Endothelial cell of umbilical vein (primary cell): ENCODE data around the gene KCTD1. TPM values are rescaled to one million over a fixed set of nuclear protein-coding genes. Genes with fewer than 3 reads are reported as not detected.

ENCODE experiments used
- BruUV-seq: library from RNA; stranded (reverse); fragments of 400-500 nt; replicated peaks from 2 replicates; lab custom pipeline; 2021; lab: Mats Ljungman, UMichigan
- CTCF ChIA-PET: fragments of 300-600, 350-600 bp; sonication (Branson Sonifier 250); formaldehyde crosslinking; loops from one replicate; lab custom pipeline; 2021; ENCODE audit warnings: antibody characterized with exemption, inconsistent platforms; lab: Charles Lee
- POLR2A ChIA-PET: fragments of 300-600, 350-600 bp; sonication (Branson Sonifier 250); formaldehyde crosslinking; loops from one replicate; lab custom pipeline; 2021; ENCODE audit warnings: antibody characterized with exemption, inconsistent platforms; lab: Charles Lee
- DNase-seq: peaks from one replicate; pipeline ENCODE4 v3.0.0-alpha.2; 2011; ENCODE audit warnings: low read depth, low spot score
- FAIRE-seq: peaks from 2 replicates; lab custom pipeline; 2011; peaks lifted over from hg19 to GRCh38; lab: Jason Lieb, UNC
- H2AFZ ChIP-seq: 2 replicates; pipeline ENCODE4 v1.6.0; 2012; ENCODE audit warnings: low read depth, low read length, control low read depth, inconsistent platforms
- H3K27ac ChIP-seq: 2 replicates; pipeline ENCODE4 v1.5.1; 2011; ENCODE audit warnings: low read depth, mild to moderate bottlenecking, control low read depth, low read length, moderate library complexity; ENCODE audit not compliant: insufficient read depth
- H3K27me3 ChIP-seq, 2 experiments: 2 replicates each; pipeline versions ENCODE4 v1.6.0 to v1.6.1; 2011; ENCODE audit warnings: low read length in 2 of 2, mixed read lengths in 1 of 2; ENCODE audit not compliant: control insufficient read depth in 2 of 2, insufficient read depth in 2 of 2
- H3K36me3 ChIP-seq, 2 experiments: 2 replicates in 1 of 2; 3 replicates in 1 of 2; pipeline ENCODE4 v1.5.1; 2011; ENCODE audit warnings: low read length in 2 of 2, mild to moderate bottlenecking in 1 of 2, moderate library complexity in 1 of 2; ENCODE audit not compliant: control insufficient read depth in 2 of 2, insufficient read depth in 2 of 2; ENCODE audit errors: extremely low read depth in 1 of 2
- H3K4me1 ChIP-seq: 3 replicates; pipeline ENCODE4 v1.5.1; 2011; ENCODE audit warnings: mild to moderate bottlenecking, low read length; ENCODE audit not compliant: control insufficient read depth, insufficient read depth; ENCODE audit errors: extremely low read depth
- H3K4me2 ChIP-seq: 2 replicates; pipeline ENCODE4 v1.6.1; 2011; ENCODE audit warnings: low read length, control low read depth, mixed read lengths; ENCODE audit not compliant: insufficient read depth
- H3K4me3 ChIP-seq, 3 experiments: fragments of 200-600 bp in 1 of 3; sonication (generic), shearing (Covaris generic) in 1 of 3; replicated peaks in 1 of 3; 2 replicates each; pipeline ENCODE4 v1.5.1; 2011 to 2016; ENCODE audit warnings: control low read depth in 3 of 3, low read length in 3 of 3, mild to moderate bottlenecking in 2 of 3, inconsistent platforms in 1 of 3, low read depth in 1 of 3, moderate library complexity in 1 of 3; ENCODE audit not compliant: insufficient read depth in 1 of 3
- H3K79me2 ChIP-seq: 2 replicates; pipeline ENCODE4 v1.6.0; 2012; ENCODE audit warnings: low read length, inconsistent platforms; ENCODE audit not compliant: control insufficient read depth, insufficient read depth
- H3K9ac ChIP-seq: replicated peaks from 2 replicates; pipeline ENCODE3; 2011; ENCODE audit warnings: low read length, control low read depth; ENCODE audit not compliant: insufficient read depth; ENCODE audit errors: extremely low read depth
- H3K9me1 ChIP-seq: replicated peaks from 3 replicates; pipeline ENCODE4 v1.6.0; 2011; ENCODE audit warnings: mild to moderate bottlenecking, low read length; ENCODE audit not compliant: control insufficient read depth, insufficient read depth; ENCODE audit errors: extremely low read depth
- H3K9me3 ChIP-seq: replicated peaks from 2 replicates; pipeline ENCODE4 v1.5.1; 2012; ENCODE audit warnings: low read length, inconsistent platforms; ENCODE audit not compliant: control insufficient read depth, insufficient read depth
- H4K20me1 ChIP-seq: replicated peaks from 2 replicates; pipeline ENCODE3; 2011; ENCODE audit warnings: mild to moderate bottlenecking, low read length; ENCODE audit not compliant: control insufficient read depth, insufficient read depth; ENCODE audit errors: extremely low read depth
- CTCF ChIP-seq, 2 donors: IDR thresholded peaks; 1 replicate in 1 of 2; 2 replicates in 1 of 2; pipeline ENCODE4 v1.5.1; 2011; ENCODE audit warnings: low read length in 2 of 2, mild to moderate bottlenecking in 2 of 2, moderate library complexity in 2 of 2, control low read depth in 1 of 2, inconsistent platforms in 1 of 2, low read depth in 1 of 2; ENCODE audit not compliant: insufficient read depth in 1 of 2; ENCODE audit errors: extremely low read depth in 1 of 2
- EZH2 ChIP-seq: IDR thresholded peaks from 2 replicates; pipeline ENCODE4 v1.6.1; 2012; ENCODE audit warnings: borderline replicate concordance, low read depth, mild to moderate bottlenecking, moderate library complexity, low read length, inconsistent platforms; ENCODE audit not compliant: severe bottlenecking
- FOS ChIP-seq: IDR thresholded peaks from 2 replicates; pipeline ENCODE4 v1.6.1; 2011; ENCODE audit warnings: mild to moderate bottlenecking, low read length, moderate library complexity, borderline replicate concordance; ENCODE audit not compliant: insufficient read depth
- GATA2 ChIP-seq: IDR thresholded peaks from 2 replicates; pipeline ENCODE4 v1.7.0; 2011; ENCODE audit warnings: low read depth, mild to moderate bottlenecking, moderate library complexity, mixed read lengths, low read length; ENCODE audit not compliant: insufficient read length, insufficient read depth
- JUN ChIP-seq: IDR thresholded peaks from 2 replicates; pipeline ENCODE4 v1.6.1; 2011; ENCODE audit warnings: borderline replicate concordance, low read depth; ENCODE audit not compliant: insufficient read length, insufficient read depth
- MAX ChIP-seq: IDR thresholded peaks from 2 replicates; pipeline ENCODE4 v1.6.1; 2011; ENCODE audit not compliant: insufficient read depth, insufficient read length
- MYC ChIP-seq: IDR thresholded peaks from one replicate; pipeline ENCODE4 v1.6.1; 2011; ENCODE audit warnings: mild to moderate bottlenecking, low read depth, low read length
- POLR2A ChIP-seq: IDR thresholded peaks from 2 replicates; pipeline ENCODE4 v1.6.1; 2012; ENCODE audit warnings: low read depth, mild to moderate bottlenecking, control low read depth, low read length
- POLR2AphosphoS5 ChIP-seq: IDR thresholded peaks from 2 replicates; pipeline ENCODE4 v1.6.1; 2012; ENCODE audit warnings: low read depth, mild to moderate bottlenecking, control low read depth, low read length, moderate library complexity; ENCODE audit not compliant: insufficient read depth
- dilution Hi-C: fragments of 300-500 bp; cut with MboI; formaldehyde crosslinking; loops from one replicate; pipeline ENCODE4 v1.15.0; 2019; ENCODE audit warnings: low sequenced_read_pairs; ENCODE audit not compliant: extremely low pct_ligation_motif_present
- intact Hi-C: fragments of 100-400 bp; cut with micrococcal nuclease; formaldehyde crosslinking; loops from one replicate; pipeline ENCODE4 v1.10.0; 2022
- polyA plus RNA-seq, 4 experiments: library from polyadenylated mRNA; depleted of rRNA in 3 of 4; stranded (reverse) in 3 of 4; unstranded in 1 of 4; fragments of >200 nt; gene quantifications; 2 replicates each; pipeline versions ENCODE4 v1.2.1 to v1.2.3, GENCODE V29; 2011 to 2012; ENCODE audit warnings: missing spikeins in 1 of 4
- total RNA-seq: library from RNA; stranded (reverse); gene quantifications from 2 replicates; pipeline ENCODE4 v1.2.3, GENCODE V29; 2021

KCTD1 gene
- total and polyA plus RNA-seq, 2 donors (not counting 3 experiments of a cell fraction or from before 2014, with no cell fraction given): 6.1 to 12.1 TPM

GRCh38 chr18:26593365-26594320, 45.3 kb upstream of the KCTD1 start:
- H3K9ac ChIP-seq: no peak overlapping the region
- no peak overlapping the region for H2AFZ ChIP-seq
- no peaks in the 10 kb centered on the region for H3K79me2 ChIP-seq
- BruUV-seq: no TSS peak
- no peaks in the 10 kb centered on the region for H4K20me1 ChIP-seq
- no peak overlapping the region for H3K27ac ChIP-seq
- no peak for DNase-seq
- no peak for TF ChIP-seq POLR2A
- TF ChIP-seq JUN: no peak
- TF ChIP-seq GATA2: no peak
- TF ChIP-seq EZH2: no peak
- TF ChIP-seq FOS: no peak
- TF ChIP-seq MYC: no peak
- TF ChIP-seq POLR2AphosphoS5: no peak
- no peak overlapping the region for H3K4me3 ChIP-seq
- no peak overlapping the region for H3K4me2 ChIP-seq
- no peaks in the 10 kb centered on the region for H3K9me3 ChIP-seq
- peaks cover 0 to 4% of the 10 kb centered on the region in 2 experiments for H3K27me3 ChIP-seq
- ChIA-PET CTCF (interaction anchor here (1.0 to 1.7 kb wide), 2 partner anchors 189 to 287 kb away, joined by 3 read pairs; no protein-coding TSS in a partner anchor), POLR2A (no interaction called here)
- no peaks in the 10 kb centered on the region for H3K36me3 ChIP-seq
- H3K4me1 ChIP-seq: no peaks in the 10 kb centered on the region
- FAIRE-seq: no peak
- intact Hi-C loops (no loop called here), dilution Hi-C loops (no loop called here)
- no peaks in the 10 kb centered on the region for H3K9me1 ChIP-seq

GRCh38 chr18:26584745-26585144, 36.4 kb upstream of the KCTD1 start:
- Histone ChIP-seq H4K20me1 (no peaks in the 10 kb centered on the region), H3K27ac (no peak overlapping the region), H3K36me3 (no peaks in the 10 kb centered on the region), H3K4me1 (no peaks in the 10 kb centered on the region), H3K79me2 (no peaks in the 10 kb centered on the region), H3K4me3 (no peak overlapping the region), H3K9me3 (no peaks in the 10 kb centered on the region), H3K27me3 (peaks cover 2 to 3% of the 10 kb centered on the region in 2 experiments), H3K9ac (no peak overlapping the region), H3K9me1 (no peaks in the 10 kb centered on the region), H3K4me2 (no peak overlapping the region), H2AFZ (no peak overlapping the region)
- ChIA-PET CTCF (no interaction called here), POLR2A (no interaction called here)
- no peak for TF ChIP-seq POLR2AphosphoS5
- no peak for TF ChIP-seq EZH2
- no peak for TF ChIP-seq CTCF (IDR thresholded peaks at IDR 0.05; ENCODE audit: extremely low read depth in 1 of 2, insufficient read depth in 1 of 2, low read depth in 1 of 2, low read length in 2 of 2)
- no peak for TF ChIP-seq MAX
- no peak for TF ChIP-seq POLR2A
- no peak for TF ChIP-seq MYC
- TF ChIP-seq FOS: no peak
- no peak for TF ChIP-seq JUN
- TF ChIP-seq GATA2: no peak
- no TSS peak for BruUV-seq
- FAIRE-seq (no peak), DNase-seq (no peak)
- dilution Hi-C loops: no loop called here
- intact Hi-C loops: no loop called here
